Effector CD8-positive, alpha-beta T cell (primary cell): Measurements from ENCODE around the gene AKTIP.
"Not testable (repeated sequence)": the region's sequence is repeated elsewhere in the genome, so short reads cannot be mapped to it uniquely, and the experiment has no call there.

Experiments used
- DNase-seq: peaks from one replicate; lab custom pipeline; 2025; lab: John Stamatoyannopoulos, UW

The AKTIP gene

DNA sequence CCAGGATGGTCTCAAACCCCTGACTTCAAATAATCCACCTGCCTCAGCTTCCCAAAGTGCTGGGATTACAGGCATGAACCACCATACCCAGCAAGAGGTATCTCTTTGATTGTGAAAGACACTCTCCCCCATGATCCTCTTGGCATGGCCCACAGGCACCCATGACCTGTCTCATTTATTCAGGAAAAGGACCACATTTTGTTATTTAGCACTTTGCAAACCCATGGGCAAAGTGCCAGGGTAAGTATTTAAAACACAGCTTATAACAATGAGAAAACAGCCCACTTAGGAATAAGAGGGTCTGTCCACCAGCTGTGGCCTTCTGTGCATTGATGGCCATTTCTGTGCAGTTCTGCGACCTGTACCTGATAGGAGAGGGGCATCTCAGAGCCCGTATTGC, 12.8 kb upstream of the AKTIP start:
- DNase-seq = no peak

- no peak for DNase-seq
These were observed 12.2 kb upstream of the AKTIP start for GRCh38 chr16:53515259-53515658.

DNA sequence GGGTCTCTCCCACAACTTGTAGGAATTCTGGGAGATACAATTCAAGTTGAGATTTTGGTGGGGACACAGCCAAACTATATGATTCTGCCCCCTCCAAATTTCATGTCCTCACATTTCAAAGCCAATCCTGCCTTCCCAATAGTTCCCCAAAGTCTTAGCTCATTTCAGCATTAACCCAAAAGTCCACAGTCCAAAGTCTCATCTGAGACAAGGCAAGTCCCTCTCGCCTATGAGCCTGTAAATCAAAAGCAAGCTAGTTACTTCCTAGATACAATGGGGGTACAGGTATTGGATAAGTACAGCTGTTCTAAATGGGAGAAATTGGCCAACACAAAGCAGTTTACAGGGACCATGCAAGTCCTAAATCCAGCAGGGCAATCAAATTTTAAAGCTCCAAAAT, 9.8 kb upstream of the AKTIP start:
- DNase-seq = not testable (repeated sequence)

GRCh38 chr16:53511403-53512280, 8.6 kb upstream of the AKTIP start:
- no peak for DNase-seq

GRCh38 chr16:53511084-53511402, 8.0 kb upstream of the AKTIP start:
- no peak for DNase-seq

DNA sequence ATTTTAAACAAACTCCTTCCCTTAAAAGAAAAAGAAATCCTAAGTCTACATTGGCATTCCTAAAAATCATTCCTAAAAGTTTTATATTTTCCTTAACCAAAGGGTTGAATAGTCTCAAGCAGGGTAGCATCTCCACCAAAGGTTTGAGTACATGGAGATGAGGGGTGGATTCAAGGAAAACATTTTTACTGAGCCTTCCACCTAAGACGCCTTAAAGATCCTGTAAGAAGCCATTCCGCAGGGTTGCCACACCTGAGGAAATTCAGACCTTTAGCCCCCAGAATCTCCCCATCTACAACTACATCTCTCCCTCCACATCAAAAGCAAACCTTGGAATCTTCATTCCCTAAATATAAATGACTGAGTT, 7.7 kb upstream of the AKTIP start:
- no peak for DNase-seq

- peak; percentile 36 for DNase-seq
These were observed 7.1 kb upstream of the AKTIP start for GRCh38 chr16:53509906-53510703.

DNA sequence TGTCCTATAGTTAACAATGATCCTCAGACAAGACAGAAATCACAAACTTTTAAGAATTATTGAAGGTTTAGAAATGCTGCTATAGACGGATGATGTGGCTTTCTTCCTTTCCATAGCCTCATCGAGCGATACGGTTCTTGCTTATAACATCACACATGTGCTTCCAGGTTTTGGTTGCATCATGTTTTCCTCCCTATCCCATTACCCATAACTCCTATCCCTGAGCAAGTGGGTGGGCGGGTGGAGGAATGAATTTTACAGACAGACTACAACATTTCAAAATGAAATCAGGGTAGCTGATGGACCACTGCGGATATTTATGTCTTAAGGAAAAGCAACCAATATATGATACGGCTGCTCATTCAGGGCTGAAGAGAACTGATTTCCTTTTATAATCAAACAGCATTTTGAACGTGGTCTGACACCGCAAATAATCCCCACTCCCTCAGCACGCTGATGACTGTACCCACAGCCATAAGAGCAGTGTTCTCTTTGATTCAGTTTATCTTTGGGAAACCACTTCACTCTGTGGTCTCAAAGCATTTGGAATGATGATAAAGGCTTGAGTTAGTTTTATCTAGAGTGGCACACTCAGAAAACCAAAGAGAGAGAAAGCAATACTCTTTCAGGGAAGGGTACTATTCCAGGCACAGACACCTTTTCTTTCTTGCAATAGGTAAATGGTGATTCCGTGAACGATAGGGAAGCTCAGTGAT, 4.6 kb upstream of the AKTIP start:
- DNase-seq = no peak

GRCh38 chr16:53506254-53506653, 3.2 kb upstream of the AKTIP start:
- no peak for DNase-seq

GRCh38 chr16:53504665-53505064, 1.7 kb upstream of the AKTIP start:
- DNase-seq = no peak

- DNase-seq = no peak
These were observed 1.1 kb upstream of the AKTIP start for GRCh38 chr16:53503991-53504663.

GRCh38 chr16:53503270-53503923, 388 bp upstream of the AKTIP start:
- DNase-seq = peak; percentile 99

GRCh38 chr16:53501216-53501859, 1.7 kb downstream of the AKTIP start:
- DNase-seq = no peak

- no peak for DNase-seq
These were observed 4.0 kb downstream of the AKTIP start for GRCh38 chr16:53498984-53499383.

DNA sequence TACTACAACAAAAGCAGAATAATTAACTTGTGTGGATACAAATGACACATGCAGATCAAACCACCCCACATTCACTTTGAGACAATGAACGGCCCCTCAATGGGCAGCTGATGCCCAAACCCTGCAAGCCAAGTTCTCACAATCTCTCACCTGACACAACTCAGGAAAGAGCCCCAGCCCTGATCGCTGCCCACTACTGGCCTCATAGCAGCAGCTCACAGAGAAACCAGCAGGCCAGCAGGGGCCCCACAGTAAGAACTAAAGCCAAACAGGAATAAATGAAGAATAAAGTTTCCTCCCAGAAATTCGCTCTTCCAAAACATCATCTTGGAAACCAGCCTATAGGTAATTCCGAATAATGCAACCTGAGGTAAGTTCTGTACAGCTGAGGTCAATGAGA, 7.7 kb downstream of the AKTIP start:
- DNase-seq = no peak

DNA sequence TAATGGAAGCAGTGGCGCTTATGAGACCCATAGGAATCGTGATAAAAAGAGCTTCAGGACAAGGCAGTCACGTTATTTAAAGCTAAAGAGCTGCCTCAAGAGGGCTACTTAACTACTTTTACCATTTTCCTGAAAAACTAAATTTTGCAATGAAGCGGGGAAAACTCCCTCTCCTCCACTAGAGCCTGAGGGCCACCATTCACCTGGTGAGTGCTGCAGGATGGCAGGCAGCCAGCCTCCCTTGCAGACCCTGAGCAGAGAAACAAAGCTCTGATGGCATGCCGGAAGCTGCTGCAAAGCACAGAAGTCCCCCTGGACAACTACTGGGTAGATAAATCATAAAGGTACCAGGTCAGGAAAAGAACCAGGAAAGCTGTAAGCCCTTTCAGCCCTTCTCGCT, 8.4 kb downstream of the AKTIP start:
- DNase-seq = no peak

GRCh38 chr16:53492503-53492902, 10.5 kb downstream of the AKTIP start:
- no peak for DNase-seq

DNA sequence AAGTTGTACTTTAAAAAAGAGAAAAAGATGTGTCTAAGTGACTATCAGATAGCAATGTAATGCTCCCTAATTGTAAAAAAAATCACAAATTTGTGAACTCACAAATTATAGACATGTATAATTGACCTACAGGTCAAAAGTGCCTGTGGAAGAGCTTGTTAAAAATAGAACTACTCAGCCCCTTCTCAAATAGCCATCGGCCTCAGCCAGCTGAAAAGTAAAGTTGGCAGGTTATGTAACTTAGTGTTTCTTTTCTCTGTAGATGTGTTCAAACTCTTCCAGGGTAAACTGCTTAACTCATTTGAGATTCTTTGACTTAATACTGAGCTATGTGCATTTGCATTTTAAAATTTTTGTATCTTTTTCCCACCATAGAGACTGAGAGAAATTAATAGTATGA, 13.3 kb downstream of the AKTIP start:
- DNase-seq = no peak

GRCh38 chr16:53486230-53486629, 16.8 kb downstream of the AKTIP start:
- no peak for DNase-seq

GRCh38 chr16:53484542-53484941, 18.5 kb downstream of the AKTIP start:
- no peak for DNase-seq

- no peak for DNase-seq
These were observed 20.9 kb downstream of the AKTIP start for GRCh38 chr16:53482123-53482522.
